NCI-H2107 treated with DMSO at 0.1 percent for 48 hours (cell line): ENCODE data around the gene OR52E4.

Experiments used
- DNase-seq: peaks from one replicate; lab custom pipeline; 2025; ENCODE audit not compliant: unreplicated experiment; lab: John Stamatoyannopoulos, UW

Gene OR52E4

DNA sequence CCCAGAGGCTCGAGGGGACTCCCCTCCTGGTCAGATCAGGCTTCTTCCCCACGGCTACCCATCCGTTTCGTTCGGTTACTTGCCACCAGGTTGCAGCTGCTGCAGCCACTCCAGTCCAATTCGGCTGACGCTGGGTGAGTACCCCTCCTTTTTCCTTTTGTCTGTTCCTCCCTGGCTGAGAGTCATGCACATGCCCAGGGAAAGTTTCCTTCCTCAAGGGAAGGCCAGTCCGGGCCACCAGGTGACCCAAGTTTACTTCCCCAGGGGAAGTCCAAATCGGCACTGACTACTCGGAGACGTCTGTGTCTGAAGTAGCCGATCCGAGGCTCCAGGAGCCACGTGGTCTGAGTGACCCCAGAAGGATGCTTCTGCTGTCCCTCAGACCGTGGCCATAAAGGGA is 48.4 kb downstream of the OR52E4 start:
- DNase-seq: no peak

GRCh38 chr11:5929571-5930368 is 49.3 kb downstream of the OR52E4 start:
- DNase-seq: no peak

DNA sequence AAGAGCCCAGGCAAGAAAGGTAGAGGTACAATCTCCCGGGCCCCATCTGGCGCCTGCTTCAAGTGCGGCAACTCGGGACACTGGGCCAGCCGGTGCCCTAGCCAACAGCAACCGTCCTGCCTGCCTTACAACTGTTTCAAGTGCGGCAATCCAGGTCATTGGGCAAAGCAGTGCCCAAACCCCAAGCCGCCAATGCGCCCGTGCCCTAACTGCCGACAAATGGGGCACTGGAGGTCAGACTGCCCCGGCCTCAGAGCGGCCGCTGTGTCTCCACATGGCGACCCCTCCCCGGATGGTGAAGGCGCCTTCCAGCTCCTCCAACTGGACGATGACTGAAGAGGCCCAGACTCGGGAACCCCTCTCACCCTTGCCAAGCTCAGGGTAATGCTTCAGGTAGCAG is 50.2 kb downstream of the OR52E4 start:
- no peak for DNase-seq

DNA sequence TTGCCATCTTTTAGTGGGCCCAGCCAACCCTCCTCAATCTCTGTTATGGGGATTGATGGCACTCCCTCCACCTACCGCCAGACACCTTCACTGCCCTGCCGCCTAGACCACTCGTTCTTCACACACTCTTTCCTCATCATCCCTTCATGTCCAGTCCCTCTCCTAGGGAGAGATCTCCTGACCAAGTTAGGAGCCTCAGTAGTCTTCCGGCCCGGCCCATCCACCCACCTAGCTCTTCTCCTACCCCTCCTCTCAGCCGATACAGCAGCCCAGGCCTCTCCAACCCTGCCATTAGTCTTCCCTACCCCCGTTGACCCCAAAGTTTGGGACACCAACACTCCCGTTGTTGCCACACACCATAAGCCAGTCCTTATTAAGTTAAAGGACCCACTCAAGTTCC is 50.6 kb downstream of the OR52E4 start:
- no peak for DNase-seq

- no peak for DNase-seq
Observed at GRCh38 chr11:5932671-5933070, 52.2 kb downstream of the OR52E4 start.

DNA sequence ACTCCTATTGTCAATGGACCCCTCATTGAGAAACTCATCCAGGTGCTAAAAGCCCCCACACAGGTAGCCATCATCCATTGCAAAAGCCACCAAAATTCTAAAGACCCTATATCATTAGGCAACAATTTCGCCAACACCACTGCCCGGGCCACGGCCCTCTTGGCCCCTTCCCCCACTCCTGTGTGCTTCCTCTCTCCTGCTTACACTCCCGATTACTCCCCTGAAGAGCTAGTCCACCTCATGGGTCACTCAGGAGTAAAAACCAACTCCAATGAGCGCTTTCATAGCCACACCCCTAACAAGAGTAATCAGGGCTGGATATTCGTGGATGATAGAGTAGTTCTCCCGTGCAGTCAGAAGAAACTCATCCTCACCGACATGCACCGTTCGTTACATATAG is 52.7 kb downstream of the OR52E4 start:
- DNase-seq: no peak
